Fibroblast of skin of left quadriceps (primary cell): ENCODE results near the gene DES.

ENCODE experiments used
- DNase-seq, 2 experiments: peaks; one replicate each; pipeline ENCODE4 v3.0.0-alpha.2; 2013; ENCODE audit warnings: low read depth in 2 of 2

Gene DES

DNA sequence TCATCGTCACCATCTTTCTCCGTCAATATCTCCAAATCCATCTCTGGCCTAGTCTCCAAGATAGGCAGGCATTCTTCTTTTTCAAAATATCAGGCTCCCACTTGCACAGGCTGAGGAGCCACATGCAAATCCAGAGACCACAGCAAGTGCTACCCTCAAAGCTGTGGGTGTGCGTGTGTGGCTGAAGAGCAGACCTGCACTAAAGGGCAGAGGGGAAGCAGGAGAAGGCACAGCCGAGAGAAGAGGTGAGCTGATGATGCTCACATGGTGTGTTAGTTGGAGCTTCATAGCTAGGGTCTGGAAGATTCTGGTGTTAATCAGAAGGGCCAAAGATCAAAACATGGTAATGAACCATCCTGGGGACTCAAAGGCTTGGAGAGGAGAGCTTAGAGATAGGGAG lies 20.3 kb downstream of the DES start:
- no peak for DNase-seq

DNA sequence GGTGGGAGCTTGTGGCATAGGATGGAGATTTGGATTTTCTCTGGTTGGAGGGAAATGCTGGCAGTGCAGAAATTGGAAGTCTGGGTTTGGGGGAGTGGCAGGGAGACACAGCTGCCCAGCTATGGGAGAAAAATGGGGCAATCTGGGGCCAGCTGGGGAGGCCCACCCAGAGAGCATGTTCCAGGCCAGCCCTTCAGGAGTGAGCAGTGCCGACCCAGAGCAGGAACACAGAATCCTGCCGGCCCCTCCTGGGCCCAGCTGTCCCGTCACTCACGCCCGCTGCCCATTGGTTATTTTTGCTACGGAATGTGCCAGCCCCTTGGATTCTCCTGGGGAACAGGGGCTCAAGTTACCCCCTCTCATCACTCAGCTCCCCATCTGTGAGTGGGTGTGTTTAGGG lies 21.3 kb downstream of the DES start:
- no peak for DNase-seq

DNA sequence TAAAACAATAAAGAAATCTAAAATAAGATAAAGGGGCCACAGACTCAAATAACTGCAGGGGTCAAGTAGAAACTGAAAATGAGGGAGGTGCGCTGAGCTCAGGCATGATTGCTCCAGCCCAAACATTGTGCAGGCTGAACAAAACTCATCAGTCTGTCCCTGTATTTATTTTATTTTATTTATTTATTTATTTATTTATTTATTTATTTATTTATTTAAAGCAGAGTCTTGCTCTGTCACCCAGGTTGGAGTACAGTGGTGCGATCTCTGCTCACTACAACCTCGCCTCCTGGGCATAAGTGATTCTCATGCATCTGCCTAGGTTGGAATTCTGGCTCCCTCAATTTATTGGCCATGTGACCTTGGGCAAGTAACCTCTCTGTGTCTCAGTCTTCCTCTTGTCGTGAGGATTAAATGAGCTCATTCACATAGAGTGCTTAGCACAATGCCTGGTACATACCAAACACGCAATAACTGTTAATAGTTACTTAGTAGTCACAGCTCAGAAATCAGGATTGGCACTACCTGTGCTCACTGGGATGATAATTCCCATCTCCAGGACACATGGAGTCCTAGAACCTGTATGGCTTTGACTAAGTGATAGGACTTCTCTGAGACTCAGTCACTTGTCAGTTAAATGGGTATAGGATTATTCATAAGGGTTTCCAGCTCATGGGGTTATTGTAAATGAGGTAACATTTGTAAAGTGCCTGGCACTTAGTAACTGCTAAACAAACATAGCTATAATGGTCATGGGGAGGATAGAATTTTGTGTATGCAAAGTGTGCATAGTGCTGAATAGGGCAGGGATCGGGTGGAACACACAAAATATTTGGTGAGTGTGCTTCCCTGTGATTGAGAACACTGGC lies 22.4 kb downstream of the DES start:
- DNase-seq, result no peak

DNA sequence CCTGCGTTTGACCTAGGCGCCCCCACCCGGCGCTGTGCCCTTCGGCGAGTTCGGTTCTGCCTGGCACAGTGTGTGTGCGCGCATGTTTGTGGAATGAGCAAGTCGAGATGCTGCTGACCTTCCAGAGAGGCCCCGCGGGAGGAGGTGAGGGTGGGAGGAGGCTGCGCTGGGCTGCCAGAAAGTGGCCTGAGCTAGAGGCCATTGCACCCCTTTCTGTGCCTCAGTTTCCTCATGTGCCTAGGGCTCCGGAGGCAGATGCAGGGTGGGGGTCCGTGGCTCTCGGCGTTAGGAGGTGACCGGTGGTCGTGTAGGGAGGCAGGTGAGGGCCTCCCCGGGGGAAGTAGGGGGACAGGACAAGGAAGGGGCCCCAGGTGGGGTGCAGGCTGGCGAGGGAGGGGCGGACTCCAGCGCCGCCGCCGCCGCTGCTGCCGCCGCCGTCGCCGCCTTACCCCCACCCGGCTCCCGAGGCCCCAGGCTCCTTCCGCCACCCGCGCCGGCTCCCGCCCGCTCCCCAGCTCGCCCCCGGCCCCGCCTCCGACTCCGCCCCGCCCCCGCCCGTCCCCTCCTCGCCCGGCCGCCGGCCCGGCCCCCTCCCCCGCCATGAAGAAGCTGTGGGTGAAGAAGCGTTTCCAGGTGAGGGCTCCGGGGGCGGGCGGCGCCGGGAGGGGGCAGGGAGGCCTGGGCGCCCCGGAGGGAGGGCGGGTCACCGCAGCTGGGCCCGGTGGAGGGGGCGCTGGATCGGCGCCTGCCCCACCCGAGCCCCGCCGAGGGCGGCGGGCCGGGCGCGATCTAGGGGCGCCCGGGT lies 23.5 kb downstream of the DES start:
- no peak for DNase-seq

GRCh38 chr2:219442256-219443015 lies 24.3 kb downstream of the DES start:
- DNase-seq, result no peak

GRCh38 chr2:219443016-219443696 lies 25.0 kb downstream of the DES start:
- DNase-seq, result no peak

DNA sequence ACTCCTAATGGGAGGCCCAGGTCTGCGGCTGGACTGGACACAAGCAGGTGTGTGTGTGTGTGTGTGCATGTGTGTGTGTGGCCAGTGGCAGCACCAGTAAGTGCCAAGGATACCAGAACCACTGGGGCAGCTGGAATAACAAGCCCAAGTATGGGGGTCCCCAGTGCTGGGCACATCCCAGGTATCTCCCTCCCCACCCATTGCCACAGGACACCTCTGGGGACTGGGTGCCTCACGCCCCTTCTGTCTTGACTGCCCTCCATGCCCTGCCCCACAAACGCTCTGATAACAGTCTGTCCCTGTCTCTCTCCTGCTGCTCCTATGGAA lies 25.5 kb downstream of the DES start:
- no peak for DNase-seq

DNA sequence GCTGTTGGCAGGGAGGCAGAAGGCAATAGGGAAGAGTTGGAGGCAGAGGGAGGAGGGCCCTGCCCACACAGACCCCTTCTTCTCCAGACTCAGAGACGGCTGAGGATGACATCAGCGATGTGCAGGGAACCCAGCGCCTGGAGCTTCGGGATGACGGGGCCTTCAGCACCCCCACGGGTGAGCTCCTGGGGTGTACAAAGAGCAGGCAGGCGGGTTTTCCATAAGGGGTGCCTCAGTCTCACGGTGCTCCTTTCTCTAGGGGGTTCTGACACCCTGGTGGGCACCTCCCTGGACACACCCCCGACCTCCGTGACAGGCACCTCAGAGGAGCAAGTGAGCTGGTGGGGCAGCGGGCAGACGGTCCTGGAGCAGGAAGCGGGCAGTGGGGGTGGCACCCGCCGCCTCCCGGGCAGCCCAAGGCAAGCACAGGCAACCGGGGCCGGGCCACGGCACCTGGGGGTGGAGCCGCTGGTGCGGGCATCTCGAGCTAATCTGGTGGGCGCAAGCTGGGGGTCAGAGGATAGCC lies 26.5 kb downstream of the DES start:
- DNase-seq, result no peak

DNA sequence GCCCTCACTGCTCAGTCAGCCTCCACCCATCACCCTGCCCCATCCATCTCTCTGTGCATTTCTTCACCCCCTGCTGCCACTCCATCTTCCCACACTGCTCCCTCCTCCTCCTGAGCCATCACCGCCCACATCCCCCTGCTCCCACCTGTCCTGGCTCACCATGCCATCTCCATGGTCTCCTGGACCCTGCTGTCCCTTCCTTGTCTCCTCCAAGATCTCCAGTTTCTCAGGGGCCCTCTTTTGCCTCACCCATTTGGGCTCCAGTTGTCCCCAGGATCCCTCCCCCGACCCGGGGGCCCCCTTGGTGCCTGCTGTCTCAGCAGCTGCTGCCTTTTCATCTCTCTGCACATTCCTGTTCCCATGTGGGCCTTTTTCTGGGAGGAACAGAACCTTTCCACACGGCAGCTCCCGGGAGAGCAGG lies 27.1 kb downstream of the DES start:
- no peak for DNase-seq

GRCh38 chr2:219446101-219446504 lies 27.9 kb downstream of the DES start:
- DNase-seq, result no peak

GRCh38 chr2:219446689-219447088 lies 28.5 kb downstream of the DES start:
- DNase-seq, result no peak

DNA sequence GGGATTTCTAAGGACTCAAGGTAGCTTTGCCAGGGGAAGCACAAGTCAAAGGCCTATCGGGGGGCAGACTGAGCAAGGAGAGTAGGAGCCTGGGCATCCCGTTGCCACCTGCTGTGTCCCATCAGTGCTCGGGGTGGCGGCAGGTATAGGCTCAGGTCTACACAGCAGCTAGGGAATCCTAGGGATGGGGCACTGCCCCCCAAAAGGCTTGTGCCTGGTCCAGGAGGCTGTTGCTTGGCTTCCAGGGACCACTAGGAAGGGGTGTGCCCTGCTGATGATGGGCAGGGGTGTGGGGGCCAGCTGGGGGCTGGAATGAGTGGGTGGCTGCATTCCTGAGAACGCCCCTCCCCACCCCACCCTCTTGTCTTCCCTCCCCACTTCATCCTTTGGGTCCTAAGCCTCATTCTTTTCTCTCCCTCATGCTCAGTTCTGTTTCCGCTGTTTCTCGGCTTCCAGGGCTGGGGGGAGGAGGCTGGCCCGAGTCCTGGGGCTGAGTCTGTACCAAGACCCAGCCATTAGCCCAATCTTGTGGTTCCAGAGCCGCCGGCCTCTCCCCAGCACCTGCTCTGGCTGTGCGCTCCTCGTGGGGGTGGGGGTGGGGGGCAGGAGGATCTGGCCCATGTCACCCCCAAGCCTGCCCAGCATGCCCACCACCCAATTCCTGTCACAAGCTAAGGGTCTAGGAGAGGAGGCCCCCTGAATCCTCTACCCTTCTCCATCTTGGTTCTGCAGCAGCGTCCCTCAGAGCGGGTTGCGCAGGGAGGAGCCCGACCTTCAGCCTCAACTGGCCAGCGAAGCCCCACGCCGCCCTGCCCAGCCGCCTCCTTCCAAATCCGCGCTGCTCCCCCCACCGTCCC lies 29.3 kb downstream of the DES start:
- DNase-seq, result no peak

DNA sequence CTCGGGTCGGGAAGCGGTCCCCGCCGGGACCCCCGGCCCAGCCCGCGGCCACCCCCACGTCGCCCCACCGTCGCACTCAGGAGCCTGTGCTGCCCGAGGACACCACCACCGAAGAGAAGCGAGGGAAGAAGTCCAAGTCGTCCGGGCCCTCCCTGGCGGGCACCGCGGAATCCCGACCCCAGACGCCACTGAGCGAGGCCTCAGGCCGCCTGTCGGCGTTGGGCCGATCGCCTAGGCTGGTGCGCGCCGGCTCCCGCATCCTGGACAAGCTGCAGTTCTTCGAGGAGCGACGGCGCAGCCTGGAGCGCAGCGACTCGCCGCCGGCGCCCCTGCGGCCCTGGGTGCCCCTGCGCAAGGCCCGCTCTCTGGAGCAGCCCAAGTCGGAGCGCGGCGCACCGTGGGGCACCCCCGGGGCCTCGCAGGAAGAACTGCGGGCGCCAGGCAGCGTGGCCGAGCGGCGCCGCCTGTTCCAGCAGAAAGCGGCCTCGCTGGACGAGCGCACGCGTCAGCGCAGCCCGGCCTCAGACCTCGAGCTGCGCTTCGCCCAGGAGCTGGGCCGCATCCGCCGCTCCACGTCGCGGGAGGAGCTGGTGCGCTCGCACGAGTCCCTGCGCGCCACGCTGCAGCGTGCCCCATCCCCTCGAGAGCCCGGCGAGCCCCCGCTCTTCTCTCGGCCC lies 30.1 kb downstream of the DES start:
- DNase-seq, result no peak

DNA sequence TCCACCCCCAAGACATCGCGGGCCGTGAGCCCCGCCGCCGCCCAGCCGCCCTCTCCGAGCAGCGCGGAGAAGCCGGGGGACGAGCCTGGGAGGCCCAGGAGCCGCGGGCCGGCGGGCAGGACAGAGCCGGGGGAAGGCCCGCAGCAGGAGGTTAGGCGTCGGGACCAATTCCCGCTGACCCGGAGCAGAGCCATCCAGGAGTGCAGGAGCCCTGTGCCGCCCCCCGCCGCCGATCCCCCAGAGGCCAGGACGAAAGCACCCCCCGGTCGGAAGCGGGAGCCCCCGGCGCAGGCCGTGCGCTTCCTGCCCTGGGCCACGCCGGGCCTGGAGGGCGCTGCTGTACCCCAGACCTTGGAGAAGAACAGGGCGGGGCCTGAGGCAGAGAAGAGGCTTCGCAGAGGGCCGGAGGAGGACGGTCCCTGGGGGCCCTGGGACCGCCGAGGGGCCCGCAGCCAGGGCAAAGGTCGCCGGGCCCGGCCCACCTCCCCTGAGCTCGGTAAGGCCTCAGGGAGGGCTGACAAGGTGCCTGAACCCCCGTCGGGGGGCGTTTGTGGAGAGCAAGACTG lies 30.7 kb downstream of the DES start:
- no peak for DNase-seq

GRCh38 chr2:219449609-219450008 lies 31.4 kb downstream of the DES start:
- no peak for DNase-seq

DNA sequence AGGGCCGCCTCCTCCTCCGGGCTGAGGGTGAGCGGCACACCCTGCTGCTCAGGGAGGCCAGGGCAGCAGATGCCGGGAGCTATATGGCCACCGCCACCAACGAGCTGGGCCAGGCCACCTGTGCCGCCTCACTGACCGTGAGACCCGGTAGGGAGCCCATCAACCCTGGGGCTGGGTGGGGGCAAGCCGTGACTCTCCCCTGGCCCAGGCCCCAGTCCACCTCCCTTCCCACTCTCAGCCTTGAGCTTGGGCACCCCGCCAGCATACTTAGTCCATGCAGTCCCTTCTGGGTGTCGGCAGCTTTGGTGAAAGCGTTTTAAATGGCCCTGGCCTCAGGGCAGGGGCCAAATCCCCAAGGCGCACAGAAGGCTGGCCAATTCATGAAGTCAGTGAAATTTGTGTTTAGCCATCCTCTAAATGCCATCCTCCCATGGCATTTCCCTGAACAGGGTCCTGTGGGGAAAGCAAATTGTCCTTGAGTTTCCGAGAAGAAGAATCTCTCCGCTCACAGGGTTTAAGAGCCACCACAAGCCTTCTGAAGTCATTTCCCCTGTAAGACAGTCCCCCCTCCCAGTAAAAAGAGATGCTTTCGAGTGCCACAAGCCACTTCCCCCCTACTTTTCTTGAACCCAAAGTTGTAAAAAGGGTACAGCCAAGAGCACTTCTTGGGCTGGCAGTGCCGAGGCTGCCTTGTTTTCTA lies 33.6 kb downstream of the DES start:
- no peak for DNase-seq

- peak; percentile 98 for DNase-seq
Measured at GRCh38 chr2:219452361-219453317, 34.5 kb downstream of the DES start.
